Measurements from ENCODE around the gene SLC35E1.

DNA sequence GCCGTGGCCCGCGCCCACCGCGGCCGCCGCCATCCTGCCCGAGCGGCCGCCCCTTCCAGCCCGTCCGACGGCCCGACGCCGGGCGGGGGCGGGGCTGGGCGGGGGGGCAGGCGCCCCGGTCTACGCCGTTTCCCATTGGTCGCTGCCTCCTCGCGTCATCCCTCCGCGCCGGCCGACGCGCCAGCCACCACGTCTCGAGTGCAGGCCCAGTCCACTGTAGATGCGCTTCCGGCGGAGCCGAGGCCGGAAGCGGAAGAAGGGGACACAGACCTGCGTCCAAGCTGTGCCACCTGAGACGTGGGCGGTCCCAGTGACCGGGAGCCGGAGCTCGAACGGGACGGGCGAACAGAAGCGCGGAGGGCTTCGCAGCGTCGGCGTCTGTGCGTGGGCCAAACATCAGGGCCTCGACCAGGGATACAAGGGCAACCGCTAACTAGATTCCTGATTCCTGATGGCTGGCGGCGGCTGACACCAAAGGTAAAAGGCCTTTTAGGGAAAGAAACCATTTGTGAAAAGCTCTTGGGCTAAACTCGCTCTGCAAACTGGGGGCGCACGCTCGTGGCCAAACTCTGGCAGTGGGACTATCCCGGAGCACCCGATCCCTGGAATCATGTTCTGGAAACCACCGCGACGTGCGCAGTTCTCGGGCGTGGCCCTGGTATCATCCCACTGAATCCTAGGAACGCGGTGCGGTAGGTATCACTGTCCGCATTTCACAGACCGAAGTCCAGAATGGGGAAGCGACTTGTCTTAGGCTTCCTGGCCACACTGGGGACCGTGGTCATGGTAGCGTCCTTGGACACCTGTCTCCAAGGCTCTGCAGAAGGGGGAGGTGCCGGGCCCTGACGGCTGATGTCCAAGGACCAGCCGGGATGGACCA, at the start of gene SLC35E1:
- TF ChIP-seq, protein P1, sequence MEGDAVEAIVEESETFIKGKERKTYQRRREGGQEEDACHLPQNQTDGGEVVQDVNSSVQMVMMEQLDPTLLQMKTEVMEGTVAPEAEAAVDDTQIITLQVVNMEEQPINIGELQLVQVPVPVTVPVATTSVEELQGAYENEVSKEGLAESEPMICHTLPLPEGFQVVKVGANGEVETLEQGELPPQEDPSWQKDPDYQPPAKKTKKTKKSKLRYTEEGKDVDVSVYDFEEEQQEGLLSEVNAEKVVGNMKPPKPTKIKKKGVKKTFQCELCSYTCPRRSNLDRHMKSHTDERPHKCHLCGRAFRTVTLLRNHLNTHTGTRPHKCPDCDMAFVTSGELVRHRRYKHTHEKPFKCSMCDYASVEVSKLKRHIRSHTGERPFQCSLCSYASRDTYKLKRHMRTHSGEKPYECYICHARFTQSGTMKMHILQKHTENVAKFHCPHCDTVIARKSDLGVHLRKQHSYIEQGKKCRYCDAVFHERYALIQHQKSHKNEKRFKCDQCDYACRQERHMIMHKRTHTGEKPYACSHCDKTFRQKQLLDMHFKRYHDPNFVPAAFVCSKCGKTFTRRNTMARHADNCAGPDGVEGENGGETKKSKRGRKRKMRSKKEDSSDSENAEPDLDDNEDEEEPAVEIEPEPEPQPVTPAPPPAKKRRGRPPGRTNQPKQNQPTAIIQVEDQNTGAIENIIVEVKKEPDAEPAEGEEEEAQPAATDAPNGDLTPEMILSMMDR (IDR thresholded peaks at IDR 0.05), result no peak
- TF ChIP-seq POLR2A (IDR thresholded peaks at IDR 0.05), result peak; percentile 86 to 93

All from adrenal gland (tissue), 5 donors.